IPS-18c (cell line): ENCODE measurements around the gene THBS1.

ENCODE experiments used
- H3K4me3 ChIP-seq: 2 replicates; pipeline ENCODE4 v1.7.0; 2013; ENCODE audit warnings: low read depth, mild to moderate bottlenecking, low read length, moderate library complexity; ENCODE audit not compliant: insufficient read depth
- H3K9me3 ChIP-seq: one replicate; pipeline ENCODE4 v1.6.1; 2013; ENCODE audit warnings: mild to moderate bottlenecking, low read length, moderate library complexity; ENCODE audit not compliant: control insufficient read depth, insufficient read depth

THBS1 gene

DNA sequence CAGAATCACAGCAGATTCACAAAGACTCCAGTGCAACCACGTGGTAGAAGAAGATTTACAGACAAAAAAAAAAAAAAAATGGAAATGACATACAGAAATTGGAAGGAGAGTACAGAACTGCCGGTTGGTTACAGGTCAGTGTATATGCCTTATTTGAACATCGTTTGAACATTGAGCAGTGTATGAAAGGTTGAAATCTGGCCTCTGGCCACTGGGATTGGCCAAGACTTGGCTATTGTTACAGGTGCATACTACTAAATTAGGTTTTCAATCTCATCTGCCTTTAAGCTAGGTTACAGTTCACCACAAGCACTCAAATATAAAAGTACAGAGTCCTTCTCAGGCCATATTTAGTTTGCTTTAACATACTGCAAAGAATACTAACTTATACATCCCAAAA lies 59.8 kb downstream of the THBS1 start:
- Histone ChIP-seq H3K4me3 (no peak overlapping the region), H3K9me3 (no peaks in the 10 kb centered on the region)

DNA sequence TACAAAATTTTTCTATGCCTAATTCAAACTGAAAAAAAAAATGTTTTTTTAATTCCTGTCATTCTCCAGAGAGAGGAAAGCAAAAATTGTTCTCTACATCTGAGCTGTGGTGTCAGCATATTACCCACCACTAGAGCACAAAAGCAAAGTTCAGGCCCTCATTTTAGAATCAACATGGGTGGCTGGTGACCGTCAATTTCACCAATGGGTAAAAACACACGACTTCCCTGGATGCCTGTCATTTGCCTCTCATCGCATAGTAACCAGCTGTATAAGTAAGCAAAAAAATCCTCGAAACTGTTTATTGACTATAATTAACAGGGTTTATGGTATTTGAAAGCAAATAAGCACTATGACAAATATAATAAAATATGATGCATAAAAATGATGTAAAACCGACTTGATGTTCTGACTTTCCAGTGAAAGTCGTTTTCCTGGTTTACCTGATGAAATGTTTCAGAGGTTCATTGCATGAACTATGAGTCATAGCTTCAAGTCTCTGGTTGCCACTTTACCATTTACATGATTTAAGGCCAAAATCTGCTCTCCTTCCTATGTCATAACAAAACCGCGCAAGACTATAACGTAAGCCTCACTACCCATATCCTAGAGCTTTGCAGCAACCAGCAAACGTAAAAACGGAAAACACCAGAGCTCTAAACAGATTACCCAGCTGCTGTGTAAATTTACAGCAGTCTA lies 60.5 kb downstream of the THBS1 start:
- no peaks in the 10 kb centered on the region for H3K9me3 ChIP-seq
- H3K4me3 ChIP-seq: no peak overlapping the region

- Histone ChIP-seq H3K9me3 (no peaks in the 10 kb centered on the region), H3K4me3 (no peak overlapping the region)
These were observed 61.2 kb downstream of the THBS1 start for GRCh38 chr15:39642011-39642640.

DNA sequence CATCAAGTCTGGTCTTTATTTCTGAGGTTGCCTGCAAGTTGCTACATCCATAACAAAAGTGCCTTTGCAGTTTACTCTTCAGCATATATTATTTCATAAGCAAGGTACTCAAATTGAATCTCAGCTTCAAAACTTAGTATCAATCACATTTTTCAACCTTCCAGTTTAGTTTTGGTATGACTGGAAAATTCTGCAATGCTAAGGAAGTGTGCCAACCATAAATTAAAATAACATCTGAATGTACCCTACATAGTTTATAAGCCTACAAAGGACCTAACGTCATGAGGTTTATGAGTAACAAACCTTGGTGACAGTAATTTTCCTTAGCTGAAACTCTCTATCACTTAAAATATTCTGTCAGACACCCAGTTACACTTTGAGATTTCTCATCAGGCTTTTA lies 62.8 kb downstream of the THBS1 start:
- H3K9me3 ChIP-seq: no peaks in the 10 kb centered on the region
- no peak overlapping the region for H3K4me3 ChIP-seq

GRCh38 chr15:39644136-39644535 lies 63.3 kb downstream of the THBS1 start:
- Histone ChIP-seq H3K4me3 (no peak overlapping the region), H3K9me3 (no peaks in the 10 kb centered on the region)

GRCh38 chr15:39645138-39645975 lies 64.5 kb downstream of the THBS1 start:
- Histone ChIP-seq H3K4me3 (no peak overlapping the region), H3K9me3 (no peaks in the 10 kb centered on the region)

- Histone ChIP-seq H3K9me3 (no peaks in the 10 kb centered on the region), H3K4me3 (no peak overlapping the region)
These were observed 65.0 kb downstream of the THBS1 start for GRCh38 chr15:39645976-39646257.

DNA sequence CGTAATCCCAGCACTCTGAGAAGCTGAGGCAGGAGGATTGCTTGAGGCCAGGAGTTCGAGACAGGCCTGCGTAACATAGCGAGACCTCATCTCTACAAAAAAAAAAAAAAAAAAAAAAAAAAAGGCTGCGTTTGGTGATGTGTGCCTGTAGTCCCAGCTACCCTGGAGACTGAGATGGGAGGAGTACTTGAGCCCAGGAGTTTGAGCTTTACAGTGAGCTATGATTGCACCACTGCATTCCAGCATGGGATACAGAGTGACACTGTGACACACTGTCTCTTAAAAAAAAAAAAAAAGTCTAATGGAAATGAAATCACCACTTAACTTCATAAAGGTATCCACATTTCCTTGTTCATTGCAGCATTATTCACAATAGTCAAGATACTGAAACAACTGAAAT lies 65.5 kb downstream of the THBS1 start:
- no peak overlapping the region for H3K4me3 ChIP-seq
- H3K9me3 ChIP-seq: no peaks in the 10 kb centered on the region
